Measurements from ENCODE around the gene ZNF536.

DNA sequence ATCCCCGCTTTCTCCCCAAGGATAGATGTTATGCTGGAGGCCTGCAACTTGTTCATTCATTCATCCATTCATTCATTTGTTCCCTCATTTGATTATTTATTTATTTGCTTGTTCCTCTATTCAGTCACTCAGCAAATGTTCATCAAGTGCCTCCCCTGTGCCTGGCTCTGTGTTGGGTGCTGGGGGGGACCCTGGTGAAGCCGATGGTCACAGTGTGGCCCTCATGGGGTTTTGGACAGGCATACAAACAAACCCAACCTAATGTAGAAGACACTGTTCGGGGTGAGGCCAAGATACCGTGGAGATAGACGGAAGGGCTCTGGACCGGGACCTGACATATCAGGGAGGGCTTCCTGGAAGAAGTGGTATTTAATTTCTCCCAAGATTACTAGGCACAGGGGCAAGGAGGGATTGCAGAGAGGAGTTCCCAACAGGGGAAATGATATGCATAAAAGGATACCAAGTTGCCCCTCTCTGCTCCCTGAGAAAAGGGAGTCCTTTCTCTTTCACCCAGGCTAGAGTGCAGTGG, 58.1 kb downstream of the ZNF536 start:
- TF ChIP-seq, protein P1, sequence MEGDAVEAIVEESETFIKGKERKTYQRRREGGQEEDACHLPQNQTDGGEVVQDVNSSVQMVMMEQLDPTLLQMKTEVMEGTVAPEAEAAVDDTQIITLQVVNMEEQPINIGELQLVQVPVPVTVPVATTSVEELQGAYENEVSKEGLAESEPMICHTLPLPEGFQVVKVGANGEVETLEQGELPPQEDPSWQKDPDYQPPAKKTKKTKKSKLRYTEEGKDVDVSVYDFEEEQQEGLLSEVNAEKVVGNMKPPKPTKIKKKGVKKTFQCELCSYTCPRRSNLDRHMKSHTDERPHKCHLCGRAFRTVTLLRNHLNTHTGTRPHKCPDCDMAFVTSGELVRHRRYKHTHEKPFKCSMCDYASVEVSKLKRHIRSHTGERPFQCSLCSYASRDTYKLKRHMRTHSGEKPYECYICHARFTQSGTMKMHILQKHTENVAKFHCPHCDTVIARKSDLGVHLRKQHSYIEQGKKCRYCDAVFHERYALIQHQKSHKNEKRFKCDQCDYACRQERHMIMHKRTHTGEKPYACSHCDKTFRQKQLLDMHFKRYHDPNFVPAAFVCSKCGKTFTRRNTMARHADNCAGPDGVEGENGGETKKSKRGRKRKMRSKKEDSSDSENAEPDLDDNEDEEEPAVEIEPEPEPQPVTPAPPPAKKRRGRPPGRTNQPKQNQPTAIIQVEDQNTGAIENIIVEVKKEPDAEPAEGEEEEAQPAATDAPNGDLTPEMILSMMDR (IDR thresholded peaks at IDR 0.05 in 2 of 3, conservative IDR thresholded peaks at IDR 0.05 in 1 of 3; ENCODE audit: control insufficient read depth in 2 of 3, extremely low read depth in 1 of 3, insufficient read depth in 1 of 3, low read depth in 3 of 3, low read length in 3 of 3), result no peak
- TF ChIP-seq HCFC1 (IDR thresholded peaks at IDR 0.05; ENCODE audit: low read length) (no peak), FOXK2 (IDR thresholded peaks at IDR 0.05) (no peak), JUNB (IDR thresholded peaks at IDR 0.05) (no peak), POLR2AphosphoS5 (IDR thresholded peaks at IDR 0.05; ENCODE audit: low read length) (no peak), CEBPB (IDR thresholded peaks at IDR 0.05; ENCODE audit: borderline replicate concordance in 1 of 2, low read depth in 2 of 2, low read length in 2 of 2) (no peak), EP300 (IDR thresholded peaks at IDR 0.05; ENCODE audit: borderline replicate concordance in 1 of 2, control insufficient read depth in 1 of 2, low read depth in 2 of 2, low read length in 2 of 2) (no peak), EZH2 (IDR thresholded peaks at IDR 0.05; ENCODE audit: borderline replicate concordance, control insufficient read depth, low read depth, low read length) (no peak), SIX5 (IDR thresholded peaks at IDR 0.05; ENCODE audit: low read depth, low read length, severe bottlenecking) (no peak), SRF (IDR thresholded peaks at IDR 0.05; ENCODE audit: low read depth in 2 of 2, low read length in 2 of 2) (no peak), ZNF274 (IDR thresholded peaks at IDR 0.05; ENCODE audit: insufficient read depth, insufficient read length) (no peak), SMC3 (IDR thresholded peaks at IDR 0.05; ENCODE audit: borderline replicate concordance, low read length) (no peak)
- TF ChIP-seq, protein P2, sequence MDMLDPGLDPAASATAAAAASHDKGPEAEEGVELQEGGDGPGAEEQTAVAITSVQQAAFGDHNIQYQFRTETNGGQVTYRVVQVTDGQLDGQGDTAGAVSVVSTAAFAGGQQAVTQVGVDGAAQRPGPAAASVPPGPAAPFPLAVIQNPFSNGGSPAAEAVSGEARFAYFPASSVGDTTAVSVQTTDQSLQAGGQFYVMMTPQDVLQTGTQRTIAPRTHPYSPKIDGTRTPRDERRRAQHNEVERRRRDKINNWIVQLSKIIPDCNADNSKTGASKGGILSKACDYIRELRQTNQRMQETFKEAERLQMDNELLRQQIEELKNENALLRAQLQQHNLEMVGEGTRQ (IDR thresholded peaks at IDR 0.05; ENCODE audit: borderline replicate concordance, low read depth, low read length), result no peak
- TF ChIP-seq, protein P3, sequence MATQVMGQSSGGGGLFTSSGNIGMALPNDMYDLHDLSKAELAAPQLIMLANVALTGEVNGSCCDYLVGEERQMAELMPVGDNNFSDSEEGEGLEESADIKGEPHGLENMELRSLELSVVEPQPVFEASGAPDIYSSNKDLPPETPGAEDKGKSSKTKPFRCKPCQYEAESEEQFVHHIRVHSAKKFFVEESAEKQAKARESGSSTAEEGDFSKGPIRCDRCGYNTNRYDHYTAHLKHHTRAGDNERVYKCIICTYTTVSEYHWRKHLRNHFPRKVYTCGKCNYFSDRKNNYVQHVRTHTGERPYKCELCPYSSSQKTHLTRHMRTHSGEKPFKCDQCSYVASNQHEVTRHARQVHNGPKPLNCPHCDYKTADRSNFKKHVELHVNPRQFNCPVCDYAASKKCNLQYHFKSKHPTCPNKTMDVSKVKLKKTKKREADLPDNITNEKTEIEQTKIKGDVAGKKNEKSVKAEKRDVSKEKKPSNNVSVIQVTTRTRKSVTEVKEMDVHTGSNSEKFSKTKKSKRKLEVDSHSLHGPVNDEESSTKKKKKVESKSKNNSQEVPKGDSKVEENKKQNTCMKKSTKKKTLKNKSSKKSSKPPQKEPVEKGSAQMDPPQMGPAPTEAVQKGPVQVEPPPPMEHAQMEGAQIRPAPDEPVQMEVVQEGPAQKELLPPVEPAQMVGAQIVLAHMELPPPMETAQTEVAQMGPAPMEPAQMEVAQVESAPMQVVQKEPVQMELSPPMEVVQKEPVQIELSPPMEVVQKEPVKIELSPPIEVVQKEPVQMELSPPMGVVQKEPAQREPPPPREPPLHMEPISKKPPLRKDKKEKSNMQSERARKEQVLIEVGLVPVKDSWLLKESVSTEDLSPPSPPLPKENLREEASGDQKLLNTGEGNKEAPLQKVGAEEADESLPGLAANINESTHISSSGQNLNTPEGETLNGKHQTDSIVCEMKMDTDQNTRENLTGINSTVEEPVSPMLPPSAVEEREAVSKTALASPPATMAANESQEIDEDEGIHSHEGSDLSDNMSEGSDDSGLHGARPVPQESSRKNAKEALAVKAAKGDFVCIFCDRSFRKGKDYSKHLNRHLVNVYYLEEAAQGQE (IDR thresholded peaks at IDR 0.05; ENCODE audit: low read depth, low read length), result no peak
